HepG2 (cell line): ENCODE results near the gene MAP3K14. TPM values are rescaled to one million over a fixed set of nuclear protein-coding genes. Genes with fewer than 3 reads are reported as not detected.

ENCODE experiments used
- DDIT3 ChIP-seq: sonication (generic); formaldehyde crosslinking; IDR thresholded peaks from 2 replicates; pipeline ENCODE4 v1.4.0; 2020; ENCODE audit warnings: mild to moderate bottlenecking, missing genetic modification reagents
- E2F2 ChIP-seq: sonication (generic); formaldehyde crosslinking; IDR thresholded peaks from 2 replicates; pipeline ENCODE4 v1.4.0; 2020; ENCODE audit warnings: missing genetic modification reagents, borderline replicate concordance
- LCORL ChIP-seq, 2 experiments: fragments of 450-650 bp in 1 of 2; sonication (generic) in 1 of 2; formaldehyde crosslinking in 1 of 2; IDR thresholded peaks; 2 replicates each; pipeline versions ENCODE4 v1.5.0 to v1.6.1; 2017 to 2020; ENCODE audit warnings: antibody characterized with exemption in 1 of 2, missing genetic modification reagents in 1 of 2
- MAF1 ChIP-seq: sonication (generic); formaldehyde crosslinking; IDR thresholded peaks from 2 replicates; pipeline ENCODE4 v1.5.0; 2020; ENCODE audit warnings: missing genetic modification reagents, borderline replicate concordance
- MYPOP ChIP-seq: sonication (generic); formaldehyde crosslinking; IDR thresholded peaks from 2 replicates; pipeline ENCODE4 v1.8.1; 2023; ENCODE audit warnings: mild to moderate bottlenecking, moderate library complexity, missing genetic modification reagents
- REPIN1 ChIP-seq: sonication (generic); formaldehyde crosslinking; IDR thresholded peaks from 2 replicates; pipeline ENCODE4 v1.8.0; 2022; ENCODE audit warnings: missing genetic modification reagents, low read depth, mild to moderate bottlenecking, borderline replicate concordance
- SRSF9 ChIP-seq: fragments of 200-400 bp; formaldehyde crosslinking; IDR thresholded peaks from 2 replicates; pipeline ENCODE4 v1.6.1; 2018; ENCODE audit warnings: borderline replicate concordance, mild to moderate bottlenecking, low read depth, low read length; ENCODE audit not compliant: insufficient read depth, poor library complexity, severe bottlenecking
- ZBTB49 ChIP-seq: sonication (generic); formaldehyde crosslinking; IDR thresholded peaks from 2 replicates; pipeline ENCODE4 v1.4.0; 2020; ENCODE audit warnings: missing genetic modification reagents, borderline replicate concordance
- ZFP37 ChIP-seq: sonication (generic); formaldehyde crosslinking; IDR thresholded peaks from 2 replicates; pipeline ENCODE4 v1.4.0; 2020; ENCODE audit warnings: missing genetic modification reagents, borderline replicate concordance
- ZNF20 ChIP-seq: sonication (generic); formaldehyde crosslinking; IDR thresholded peaks from 2 replicates; pipeline ENCODE4 v1.4.0; 2020; ENCODE audit warnings: mild to moderate bottlenecking, moderate library complexity, missing genetic modification reagents
- ZNF414 ChIP-seq: sonication (generic); formaldehyde crosslinking; IDR thresholded peaks from 2 replicates; pipeline ENCODE4 v1.5.0; 2020; ENCODE audit warnings: missing genetic modification reagents
- ZNF576 ChIP-seq: sonication (generic); formaldehyde crosslinking; IDR thresholded peaks from 2 replicates; pipeline ENCODE4 v1.4.0; 2020; ENCODE audit warnings: mild to moderate bottlenecking, missing genetic modification reagents
- ZSCAN31 ChIP-seq: sonication (generic); formaldehyde crosslinking; IDR thresholded peaks from 2 replicates; pipeline ENCODE4 v1.5.0; 2020; ENCODE audit warnings: low read depth, mild to moderate bottlenecking, missing genetic modification reagents
- polyA plus RNA-seq, 8 experiments: library from polyadenylated mRNA; depleted of rRNA in 3 of 8; stranded (reverse) in 7 of 8; unstranded in 1 of 8; fragments of >200 nt; fragmentation: Illumina TruSeq in 4 of 8; extraction: Trizol in 4 of 8; gene quantifications; 2 replicates each; pipeline versions ENCODE4 v1.2.1 to v1.2.3, GENCODE V29; 2011 to 2016; ENCODE audit warnings: low read depth in 4 of 8, missing spikeins in 1 of 8, mixed read lengths in 1 of 8; ENCODE audit not compliant: insufficient read depth in 1 of 8
- total RNA-seq, 5 experiments: library from RNA; depleted of rRNA; stranded (reverse); fragments of >200 nt; fragmentation: Illumina TruSeq; extraction: Trizol; gene quantifications; 2 replicates each; pipeline ENCODE4 v1.2.3, GENCODE V29; 2016; ENCODE audit warnings: low read depth in 1 of 5

The MAP3K14 gene
- total and polyA plus RNA-seq, 2 of the 13 experiments (the other 11 are each of a cell fraction or from before 2014, with no cell fraction given), result 2.6 TPM

- TF ChIP-seq ZBTB49 (CRISPR knock-in tag) (no peak), MAF1 (CRISPR knock-in tag) (no peak), MYPOP (CRISPR knock-in tag) (no peak), ZSCAN31 (CRISPR knock-in tag) (no peak), ZNF20 (0 out of 2 replicates have a peak, but pooled peaks have one; percentile 33), LCORL (IDR thresholded peaks at IDR 0.05) (no peak), LCORL (CRISPR knock-in tag; IDR thresholded peaks at IDR 0.05) (0 out of 2 replicates have a peak, but pooled peaks have one; percentile 8), ZNF414 (CRISPR knock-in tag) (no peak), ZFP37 (CRISPR knock-in tag) (0 out of 2 replicates have a peak, but pooled peaks have one; percentile 28), REPIN1 (CRISPR knock-in tag) (no peak), DDIT3 (no peak), E2F2 (0 out of 2 replicates have a peak, but pooled peaks have one; percentile 47), ZNF576 (CRISPR knock-in tag) (peak; percentile 75; the same call in 1 of the 2 replicates), SRSF9 (no peak)
Observed at GRCh38 chr17:45315648-45316433, 979 bp downstream of the MAP3K14 start (continued).
